IPS-11a (cell line): Measurements from ENCODE around the gene PAMR1.
"Not testable (repeated sequence)": the region's sequence is repeated elsewhere in the genome, so short reads cannot be mapped to it uniquely, and the experiment has no call there.

Experiments
- H3K4me3 ChIP-seq: one replicate; pipeline ENCODE4 v1.5.1; 2013; ENCODE audit warnings: low read depth, low read length, control low read depth

Gene PAMR1

DNA sequence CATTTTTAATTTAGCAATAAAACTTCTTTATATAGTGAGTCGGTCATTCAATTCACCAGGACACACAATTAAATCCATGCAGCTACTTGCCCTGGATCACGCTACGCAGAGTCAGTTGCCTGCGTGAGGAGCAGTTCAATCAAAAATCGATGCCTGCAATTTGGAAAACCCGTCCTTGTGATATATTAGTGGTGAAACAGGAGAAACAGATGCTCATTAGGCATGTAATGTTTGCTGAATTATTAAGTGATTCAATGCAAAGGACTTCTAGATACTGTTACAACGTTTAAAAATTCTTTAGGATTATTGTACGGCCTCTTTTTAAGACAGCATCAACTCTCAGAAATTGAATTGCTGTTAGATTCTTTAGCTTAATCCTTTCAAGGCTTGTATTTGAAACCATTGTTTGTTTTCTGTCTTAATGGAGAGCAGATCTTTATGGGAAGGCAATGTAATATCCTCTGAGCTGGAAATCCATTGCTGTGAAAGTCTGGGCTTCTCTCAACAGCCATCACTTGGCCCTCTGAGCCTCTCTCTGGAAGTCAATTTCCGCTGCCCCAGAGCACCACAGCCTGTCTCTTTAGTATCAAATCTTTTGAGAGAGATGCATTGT, 20.1 kb upstream of the PAMR1 start:
- no peak overlapping the region for H3K4me3 ChIP-seq

DNA sequence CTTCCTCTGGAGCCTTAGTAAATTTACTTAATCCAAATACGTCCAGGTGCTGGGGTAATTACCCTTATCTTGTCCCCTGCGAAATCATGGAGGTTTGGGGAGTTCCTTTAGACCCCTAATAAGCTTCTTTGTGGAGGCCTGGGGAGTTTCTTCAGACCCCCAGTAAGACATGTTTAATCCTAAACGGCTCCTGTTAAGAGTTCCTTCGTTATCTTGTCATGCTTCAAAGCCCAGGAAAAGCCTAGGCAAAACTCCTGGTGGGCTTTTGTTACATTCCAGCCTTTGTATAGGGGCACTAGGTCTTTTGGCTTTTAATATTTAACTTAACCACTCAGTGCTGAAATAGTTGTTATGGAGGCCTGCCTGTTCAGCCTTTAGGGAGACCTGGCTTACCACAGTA, 18.1 kb upstream of the PAMR1 start:
- H3K4me3 ChIP-seq: no peak overlapping the region

DNA sequence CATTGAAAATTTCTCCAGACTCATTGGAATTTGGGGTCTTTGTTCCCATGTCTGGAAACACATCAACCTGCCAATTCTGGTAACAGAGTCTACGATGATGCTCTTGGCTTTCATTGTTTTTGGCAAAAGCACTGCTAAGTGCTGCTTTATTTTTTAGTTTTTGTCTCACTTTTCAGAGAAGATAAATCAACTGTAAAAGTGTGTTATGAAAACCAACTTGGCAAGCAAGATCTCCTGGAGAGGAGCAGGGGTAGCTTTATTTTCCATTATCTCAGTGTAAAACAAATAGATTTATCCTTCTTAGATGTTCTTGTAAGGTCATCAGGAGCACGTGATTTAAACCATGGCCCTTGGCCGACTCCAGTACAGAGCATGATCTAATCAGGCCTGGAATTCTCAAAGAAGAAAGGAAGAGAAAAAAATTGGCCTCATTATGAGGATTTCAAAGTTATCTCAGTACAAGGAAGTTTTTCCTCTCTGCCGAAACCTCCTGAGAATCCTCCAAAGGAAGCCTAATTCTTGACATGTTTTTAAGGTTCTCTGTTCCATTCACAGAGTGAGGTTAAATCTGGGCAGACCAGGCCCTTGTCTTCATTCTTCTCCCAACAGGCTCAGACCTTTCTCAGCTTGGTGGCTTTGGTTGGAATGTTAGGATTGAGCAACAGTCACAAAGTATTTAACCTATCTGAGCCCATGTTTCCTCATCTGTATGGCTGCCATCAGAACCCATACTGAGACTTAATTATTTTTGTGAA, 16.4 kb upstream of the PAMR1 start:
- no peak overlapping the region for H3K4me3 ChIP-seq

DNA sequence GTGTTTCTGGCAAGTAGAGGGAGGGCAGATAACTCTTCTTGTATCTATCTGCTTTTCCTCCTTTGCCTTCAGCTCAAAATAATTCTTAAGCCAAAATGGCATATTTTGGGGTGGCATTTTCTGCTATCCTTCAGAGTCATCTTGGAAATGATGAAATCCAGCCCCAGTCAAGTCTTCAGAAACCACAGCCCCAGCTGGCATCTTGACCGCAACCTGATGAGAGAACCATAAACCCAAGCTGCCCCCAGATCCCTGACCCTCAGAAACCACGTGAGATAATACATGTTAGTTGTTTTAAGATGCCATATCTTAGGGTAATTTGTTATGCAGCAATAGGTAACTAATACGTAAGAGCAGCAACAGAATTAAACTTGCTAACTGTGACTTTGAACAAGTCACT, 15.1 kb upstream of the PAMR1 start:
- no peak overlapping the region for H3K4me3 ChIP-seq

DNA sequence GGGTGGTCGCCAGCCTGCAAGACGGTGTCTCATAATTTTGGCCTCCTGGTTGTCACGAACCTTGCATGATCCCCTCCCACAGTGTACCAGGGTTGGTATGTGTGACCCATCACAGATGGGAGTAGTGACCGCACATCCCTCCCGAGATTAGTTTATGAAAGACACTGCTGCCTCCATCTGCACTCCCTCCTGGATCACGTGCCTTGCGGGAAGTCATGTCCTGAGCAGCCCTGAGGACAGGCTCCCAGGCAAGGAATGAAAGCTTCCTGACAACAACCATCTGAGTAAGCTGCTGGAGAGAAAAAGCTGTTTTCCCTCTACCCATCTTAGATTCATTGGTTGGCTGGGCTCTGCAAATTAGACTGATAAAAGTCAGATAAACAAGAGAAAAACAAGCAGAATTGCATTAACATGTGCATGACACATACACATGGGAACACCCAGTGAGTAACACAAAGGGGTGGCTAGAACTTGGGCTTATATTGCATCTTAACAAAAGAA, 14.4 kb upstream of the PAMR1 start:
- H3K4me3 ChIP-seq: no peak overlapping the region

DNA sequence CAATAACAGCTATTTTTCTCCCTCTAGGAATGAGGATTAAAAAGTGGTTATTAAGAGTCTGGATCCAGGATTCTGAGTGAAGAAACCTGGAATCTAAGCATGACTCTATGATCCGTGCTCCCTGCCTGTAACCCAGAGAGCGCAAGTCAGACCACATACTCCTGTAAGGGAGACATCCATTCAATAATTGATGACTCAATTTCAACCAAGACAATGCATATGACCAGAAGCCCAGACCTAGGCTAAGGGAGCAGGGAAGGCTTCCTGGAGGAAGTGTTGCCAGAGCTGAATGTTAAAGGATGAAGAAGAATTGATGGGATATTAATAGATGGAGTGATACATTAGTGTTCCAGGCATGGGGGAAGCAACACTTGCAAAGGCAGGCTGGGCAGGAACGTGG, 13.8 kb upstream of the PAMR1 start:
- no peak overlapping the region for H3K4me3 ChIP-seq

DNA sequence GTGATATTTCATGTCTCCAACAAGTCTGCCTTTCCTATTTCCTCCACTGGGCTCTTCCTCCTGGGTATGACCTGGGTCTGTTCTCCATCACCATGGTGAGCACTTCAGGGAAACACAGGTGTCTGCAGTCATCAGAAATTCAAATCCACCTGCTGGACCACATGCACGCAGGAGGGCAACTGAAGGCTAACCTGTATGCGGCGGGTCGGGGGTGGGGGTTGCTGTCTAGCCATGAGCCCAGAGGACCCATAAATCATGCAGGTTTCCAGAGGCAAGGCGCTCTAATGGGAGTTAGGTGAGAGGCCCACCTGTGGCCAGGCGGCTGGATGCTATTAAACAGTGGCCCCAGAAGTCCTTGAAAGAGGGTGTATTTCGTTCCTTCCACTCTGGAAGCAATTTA, 11.1 kb upstream of the PAMR1 start:
- no peak overlapping the region for H3K4me3 ChIP-seq

DNA sequence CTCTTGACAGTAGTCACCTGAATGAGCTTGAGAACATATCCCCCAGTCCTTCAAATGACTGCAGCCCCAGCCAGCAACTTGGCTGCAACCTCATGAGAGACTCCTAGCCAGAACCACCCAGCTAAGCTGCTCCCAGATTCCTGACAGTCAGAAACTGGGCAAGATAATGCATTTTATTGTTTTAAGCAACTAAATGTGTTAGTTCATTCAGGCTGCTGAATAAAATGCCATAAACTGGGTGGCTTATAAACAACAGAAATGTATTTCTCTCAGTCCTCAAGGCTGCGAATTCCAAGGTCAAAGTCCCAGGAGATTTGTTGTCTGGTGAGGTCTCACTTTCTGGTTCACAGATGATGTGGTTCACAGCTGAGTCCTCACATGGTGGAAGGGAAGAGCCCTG, 5.8 kb upstream of the PAMR1 start:
- H3K4me3 ChIP-seq: no peak overlapping the region

DNA sequence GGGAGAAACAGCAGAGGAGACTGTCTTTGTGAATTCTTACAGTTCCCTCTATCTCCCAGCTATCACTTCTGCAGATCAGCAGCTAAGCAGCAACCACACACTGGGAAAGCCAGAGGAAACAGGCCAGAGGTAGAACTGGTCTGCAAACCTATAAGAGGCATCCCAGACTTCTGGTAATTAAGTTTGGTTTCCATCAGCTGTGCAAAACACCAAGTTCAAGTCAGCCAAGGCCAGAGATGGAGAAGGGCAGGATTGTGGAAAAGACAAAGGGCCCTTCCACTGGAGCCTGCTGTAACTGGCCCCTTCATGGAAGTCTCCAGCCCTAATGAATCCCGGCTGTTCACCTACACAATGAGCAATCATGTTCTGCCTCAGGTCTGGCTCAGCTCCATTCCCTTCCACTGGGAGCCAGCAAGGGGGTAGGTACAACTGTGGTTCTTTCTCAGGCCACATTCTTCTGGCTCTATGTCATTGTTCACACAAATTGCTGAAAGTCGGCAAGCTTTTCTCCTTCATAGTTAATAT, 4.6 kb upstream of the PAMR1 start:
- no peak overlapping the region for H3K4me3 ChIP-seq

DNA sequence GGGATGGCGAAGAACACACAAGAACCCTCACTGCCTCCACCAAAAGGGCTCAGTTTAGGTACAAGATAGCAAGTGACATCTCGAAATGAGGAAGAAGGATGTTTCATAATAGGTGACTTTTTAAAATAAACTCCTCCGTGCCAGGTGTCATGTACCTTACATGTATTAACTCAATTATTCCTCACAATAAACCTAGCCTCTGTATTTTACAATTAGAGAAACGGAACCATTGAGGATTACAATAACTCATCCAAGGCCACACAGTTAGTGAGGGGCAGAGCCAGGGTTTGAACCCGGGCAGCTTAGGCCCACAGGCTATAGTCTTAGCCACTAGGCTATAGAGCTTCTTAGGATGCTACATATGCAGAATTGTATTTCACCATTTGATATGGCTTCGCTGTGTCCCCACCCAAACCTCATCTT, 965 bp upstream of the PAMR1 start:
- peak overlapping the region; percentile 45 for H3K4me3 ChIP-seq

DNA sequence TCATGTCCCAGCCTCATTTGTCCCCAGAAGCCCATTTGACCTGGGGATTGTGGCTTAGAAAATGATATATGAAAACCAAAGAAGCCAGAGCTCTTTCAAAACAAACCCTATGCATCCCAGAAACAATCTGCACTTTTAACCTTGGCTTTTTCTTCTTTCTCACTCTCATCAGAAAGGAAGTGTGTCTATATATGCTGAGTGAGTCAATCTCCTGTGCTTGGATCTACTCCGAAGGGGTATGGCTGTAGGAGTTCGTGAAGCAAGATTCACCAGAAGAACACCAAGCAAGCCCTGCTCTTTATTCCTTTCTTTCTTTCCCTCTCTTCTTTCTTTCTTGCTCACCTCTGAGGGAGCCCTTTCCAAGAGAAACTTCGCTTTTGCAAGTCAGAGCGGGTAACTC, 636 bp downstream of the PAMR1 start:
- no peak overlapping the region for H3K4me3 ChIP-seq

DNA sequence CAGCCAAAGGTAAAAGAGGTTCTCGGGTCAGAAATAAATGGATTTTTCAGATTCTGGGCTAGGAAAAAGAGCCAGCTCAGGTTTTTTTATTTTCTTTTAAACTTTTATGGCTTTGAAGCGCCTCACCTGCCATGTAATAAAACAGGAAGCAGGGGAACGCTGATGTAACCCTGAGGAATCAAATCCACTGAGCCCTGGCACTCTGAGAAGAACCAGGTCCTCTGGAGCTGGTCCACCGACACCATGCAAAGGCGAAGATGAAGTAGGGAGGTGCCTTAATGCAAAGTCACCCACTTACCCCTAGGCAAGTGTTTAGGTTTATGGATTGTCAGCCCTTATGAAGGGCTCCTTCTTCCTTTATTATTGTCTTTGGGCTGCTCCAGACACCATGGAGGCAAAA, 1.6 kb downstream of the PAMR1 start:
- no peak overlapping the region for H3K4me3 ChIP-seq

DNA sequence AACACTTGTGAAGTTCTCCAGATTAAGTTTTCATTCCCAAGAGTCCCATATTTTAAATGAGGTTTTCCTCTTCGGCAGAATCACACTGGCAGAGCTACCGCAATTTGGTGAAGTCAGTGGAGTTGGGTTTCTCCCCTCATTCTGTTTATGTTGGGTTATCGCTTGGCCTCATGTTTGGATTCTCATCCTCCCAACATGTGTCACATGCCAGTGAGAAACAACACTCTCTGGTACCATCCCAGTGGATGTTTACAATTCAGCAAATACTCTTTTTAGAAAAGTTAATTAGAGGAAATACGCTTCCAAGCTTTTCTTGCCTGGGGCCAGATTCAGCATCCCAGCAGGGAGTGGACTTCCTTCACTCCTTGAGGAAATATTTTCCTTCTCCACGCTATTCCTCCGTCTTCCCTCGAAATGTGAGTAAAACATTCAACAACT, 2.1 kb downstream of the PAMR1 start:
- no peak overlapping the region for H3K4me3 ChIP-seq

DNA sequence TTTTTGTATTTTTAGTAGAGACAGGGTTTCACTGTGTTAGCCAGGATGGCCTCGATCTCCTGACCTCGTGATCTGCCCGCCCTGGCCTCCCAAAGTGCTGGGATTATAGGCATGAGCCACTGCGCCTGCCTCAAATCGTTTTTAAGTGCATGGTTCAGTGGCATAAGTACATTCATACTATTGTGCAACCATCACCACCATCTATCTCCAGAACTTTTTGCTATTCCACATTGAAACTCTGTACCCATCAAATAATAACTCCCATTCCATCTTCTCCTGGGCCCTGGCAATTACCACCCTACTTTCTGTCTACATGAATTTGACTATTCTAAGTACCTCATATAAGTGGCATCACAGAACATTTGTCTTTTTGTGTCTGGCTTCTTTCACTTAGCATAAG, 3.3 kb downstream of the PAMR1 start:
- not testable (repeated sequence) for H3K4me3 ChIP-seq

DNA sequence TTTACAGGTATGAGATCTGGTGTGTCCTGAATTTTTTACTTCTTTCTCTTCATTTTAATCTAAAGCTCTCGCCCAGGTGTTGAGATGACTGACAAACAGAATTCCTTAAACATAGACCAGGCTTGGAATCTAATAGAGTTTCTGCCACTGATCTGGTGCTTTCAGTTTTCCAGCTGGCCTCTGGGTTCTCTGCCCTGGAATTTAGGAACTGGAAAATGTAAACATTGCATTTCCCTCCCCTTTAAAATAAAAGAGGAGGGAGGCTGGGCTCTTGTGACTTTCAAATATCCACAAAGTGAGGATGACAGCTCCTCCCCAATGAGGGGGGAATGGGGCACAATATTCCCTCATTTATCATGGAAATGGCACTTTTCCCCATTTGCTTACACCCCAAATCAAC, 5.0 kb downstream of the PAMR1 start:
- no peak overlapping the region for H3K4me3 ChIP-seq

DNA sequence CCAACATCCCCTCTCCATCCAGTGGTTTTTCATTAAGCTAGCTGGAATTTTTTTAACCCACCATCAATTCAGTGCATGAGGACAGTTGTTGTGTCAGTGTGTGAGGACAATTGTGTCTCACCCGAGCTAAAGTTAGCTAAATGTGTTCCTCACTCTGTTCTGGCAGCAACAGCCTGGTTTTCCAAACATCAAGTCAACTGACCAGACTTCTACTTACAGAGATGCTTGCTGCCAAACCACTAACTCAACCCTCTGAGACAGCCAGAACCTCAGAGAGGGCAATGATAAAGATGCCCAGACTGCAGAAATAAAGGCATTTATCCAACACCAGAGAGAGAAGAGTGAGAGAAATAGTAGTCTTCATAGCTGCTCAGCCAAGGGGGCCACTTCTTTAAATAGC, 6.7 kb downstream of the PAMR1 start:
- H3K4me3 ChIP-seq: no peak overlapping the region

DNA sequence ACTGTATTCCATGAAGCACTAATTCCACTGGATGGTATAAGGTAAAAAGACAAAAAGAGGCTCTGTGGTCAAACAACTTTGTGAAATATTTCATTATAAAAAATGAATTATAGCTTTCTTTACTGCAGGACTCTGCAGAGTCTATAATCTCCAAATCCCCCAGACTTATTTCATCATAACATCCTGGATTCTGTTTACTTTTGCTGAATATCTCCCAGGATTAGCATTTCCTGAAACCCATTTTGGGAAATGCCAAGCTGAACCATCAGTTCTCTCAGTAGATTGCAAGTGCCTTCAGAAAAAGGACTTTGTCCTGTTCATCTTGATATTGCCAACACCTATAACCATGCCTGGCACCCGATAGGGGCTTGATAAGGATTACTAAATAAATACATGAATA, 7.9 kb downstream of the PAMR1 start:
- no peak overlapping the region for H3K4me3 ChIP-seq

DNA sequence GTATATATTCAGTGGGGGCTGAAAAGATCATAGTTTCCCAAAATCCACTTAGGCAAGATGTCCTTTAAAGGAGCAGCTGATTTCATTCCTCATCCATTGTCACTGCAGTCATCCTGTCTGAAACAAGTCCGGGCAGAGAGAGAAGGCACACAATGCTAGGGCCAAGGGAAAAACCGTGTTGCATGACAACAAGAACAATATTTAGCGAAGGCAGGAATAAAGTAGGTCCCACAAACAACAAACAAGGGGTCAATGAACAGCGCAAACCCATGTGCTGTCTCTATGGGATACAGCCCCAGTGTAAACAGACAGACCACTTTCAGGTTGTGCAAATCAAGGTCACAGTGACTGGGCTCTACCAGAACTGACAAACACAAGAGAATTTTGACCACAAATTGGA, 9.0 kb downstream of the PAMR1 start:
- no peak overlapping the region for H3K4me3 ChIP-seq

DNA sequence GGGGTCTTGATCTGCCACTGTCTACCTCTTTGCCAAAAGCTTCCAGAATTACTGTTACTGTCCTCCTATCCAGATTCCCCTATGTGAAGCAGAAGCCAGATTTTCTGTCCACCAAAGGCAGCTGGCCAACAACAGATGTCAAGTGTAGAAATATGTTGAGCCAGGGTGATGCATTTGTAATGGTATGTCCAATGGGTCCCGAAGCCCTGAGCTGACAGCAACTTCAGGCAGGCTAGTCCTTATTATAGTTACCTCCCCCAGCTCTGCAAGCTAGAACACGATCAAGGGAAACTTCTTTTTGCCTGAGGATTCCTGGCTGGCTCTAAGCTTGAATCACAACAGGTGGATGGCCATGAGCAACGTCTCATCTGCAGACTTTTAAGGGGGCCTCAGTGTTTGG, 10.2 kb downstream of the PAMR1 start:
- H3K4me3 ChIP-seq: no peak overlapping the region

DNA sequence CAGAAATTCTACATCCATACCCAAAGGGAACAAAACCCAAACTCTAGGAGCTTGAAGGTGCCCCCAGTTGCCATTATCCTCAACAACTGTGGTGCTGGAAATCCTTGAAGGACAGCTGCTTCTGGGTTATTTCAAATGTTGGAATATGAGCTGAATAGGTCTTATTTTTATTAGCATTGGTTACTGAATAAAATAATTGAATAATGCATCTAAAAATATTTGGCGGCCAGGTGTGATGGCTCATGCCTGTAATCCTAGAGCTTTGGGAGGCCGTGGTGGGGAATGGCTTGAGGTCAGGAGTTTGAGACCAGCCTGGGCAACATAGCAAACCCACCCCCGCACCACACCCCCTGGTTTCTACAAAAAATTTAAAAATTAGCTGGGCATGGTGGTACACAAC, 10.9 kb downstream of the PAMR1 start:
- H3K4me3 ChIP-seq: no peak overlapping the region

DNA sequence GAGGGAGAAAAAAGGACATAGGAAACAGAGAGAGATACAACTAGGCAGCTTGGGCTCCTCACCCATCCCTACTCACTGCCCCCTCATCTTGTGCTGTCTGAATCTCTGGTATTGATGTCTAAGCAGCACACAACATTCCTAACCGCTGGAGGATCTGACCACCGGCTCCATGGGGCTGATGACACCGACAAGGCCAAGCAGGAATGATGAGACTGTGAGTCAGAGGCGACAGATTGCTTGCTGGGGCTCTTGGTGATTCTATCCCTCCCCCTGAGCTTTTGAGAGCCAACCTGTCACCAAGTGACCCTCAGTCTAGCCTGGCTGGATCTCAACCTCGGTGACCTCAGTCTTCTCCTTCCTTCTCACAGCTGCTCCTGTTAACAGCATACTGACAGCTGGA, 13.8 kb downstream of the PAMR1 start:
- no peak overlapping the region for H3K4me3 ChIP-seq

DNA sequence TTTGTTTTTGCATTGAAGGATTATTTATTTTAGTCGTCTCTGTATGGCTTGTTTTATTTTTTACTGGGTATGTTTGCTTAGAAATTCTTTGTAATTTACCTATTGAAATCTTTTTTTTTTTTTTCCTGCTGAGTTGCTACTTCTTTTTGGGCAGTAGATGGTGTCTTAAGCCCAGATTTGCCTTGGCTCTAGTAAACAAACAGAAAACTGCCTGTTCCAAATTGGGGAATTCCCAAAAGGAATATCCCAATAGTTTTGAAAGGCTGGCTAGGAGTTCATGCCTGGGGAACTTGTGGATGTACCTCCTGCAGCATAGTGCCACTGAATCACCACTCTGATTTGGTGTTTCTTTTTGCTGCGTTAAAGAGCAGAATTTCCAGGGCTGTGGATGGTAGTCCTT, 17.7 kb downstream of the PAMR1 start:
- no peak overlapping the region for H3K4me3 ChIP-seq
